ENCODE measurements around the gene CTXND1. TPM values are rescaled to one million over a fixed set of nuclear protein-coding genes. Genes with fewer than 3 reads are reported as not detected.

Gene CTXND1
- total and polyA plus RNA-seq, 2 of the 13 experiments (the other 11 are each of a cell fraction or from before 2014, with no cell fraction given), result 1.2 to 2.1 TPM

DNA sequence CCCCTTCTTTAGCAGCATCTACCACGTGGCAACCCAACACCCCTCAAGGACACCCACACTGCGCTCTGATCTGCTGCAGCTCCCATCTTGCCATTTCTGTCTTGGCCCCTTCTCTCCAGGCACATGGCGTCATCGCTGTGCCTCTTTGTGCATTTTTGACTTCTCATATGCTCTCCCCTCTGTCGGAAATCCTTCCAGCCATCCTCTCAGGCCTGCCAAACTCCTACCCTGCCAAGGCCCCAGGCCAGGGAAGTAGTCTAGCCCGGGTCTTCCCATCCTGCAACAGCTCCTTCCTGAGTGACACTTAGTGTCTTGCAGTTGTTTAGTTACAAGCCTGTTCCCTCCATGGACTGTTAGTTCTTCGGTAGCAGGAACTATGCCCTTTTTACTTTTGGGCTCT is 34.0 kb upstream of the CTXND1 start (continued):
- TF ChIP-seq KDM6A (CRISPR knock-in tag; IDR thresholded peaks at IDR 0.05; ENCODE audit: low read depth), result no peak
- no peak for TF ChIP-seq ZNF350 (CRISPR knock-in tag; IDR thresholded peaks at IDR 0.05; ENCODE audit: borderline replicate concordance, low read depth)

- Histone ChIP-seq H3K36me3 (replicated peaks in 1 of 2; ENCODE audit: control insufficient read depth in 1 of 2, insufficient read depth in 2 of 2, low read length in 2 of 2) (no peaks in the 10 kb centered on the region), H3K9me3 (ENCODE audit: low read length) (no peaks in the 10 kb centered on the region), H3K4me1 (ENCODE audit: insufficient read depth, low read length) (peaks cover 8% of the 10 kb centered on the region; the same call in 1 of the 2 replicates), H4K20me1 (ENCODE audit: insufficient read depth, low read length) (no peaks in the 10 kb centered on the region), H3K79me2 (ENCODE audit: insufficient read depth, low read length) (no peaks in the 10 kb centered on the region), H3K27me3 (ENCODE audit: control insufficient read depth in 1 of 2, insufficient read depth in 2 of 2, low read length in 2 of 2) (no peaks in the 10 kb centered on the region; a peak in 2 of 5 replicates), H3K27ac (ENCODE audit: extremely low read length, insufficient read depth, low read length) (no peak overlapping the region), H3K4me3 (replicated peaks in 1 of 3; ENCODE audit: insufficient read depth in 1 of 3, low read depth in 2 of 3, low read length in 3 of 3) (no peak overlapping the region), H3K9ac (ENCODE audit: insufficient read depth, low read depth, low read length) (no peak overlapping the region), H2AFZ (ENCODE audit: low read length) (no peak overlapping the region), H3K4me2 (ENCODE audit: low read depth, low read length) (no peak overlapping the region)
- WGBS (ENCODE audit: low lambda C conversion rate), result 39% methylated on average over 5 of the region's 8 CpGs
- ChIA-PET POLR2A (no interaction called here), CTCF (ENCODE audit: low intra/inter-chr PET ratio, low total read pairs) (no interaction called here)
- DNase-seq (ENCODE audit: low spot score) (no peak), ATAC-seq (no peak), FAIRE-seq (no peak)
- TF ChIP-seq KIAA2018 (CRISPR knock-in tag; IDR thresholded peaks at IDR 0.05; ENCODE audit: borderline replicate concordance), result no peak
- no peak for TF ChIP-seq TEAD2 (CRISPR knock-in tag; IDR thresholded peaks at IDR 0.05)
- TF ChIP-seq ATRX (CRISPR knock-in tag; IDR thresholded peaks at IDR 0.05; ENCODE audit: borderline replicate concordance), result no peak
- no peak for TF ChIP-seq ATF1 (CRISPR knock-in tag; IDR thresholded peaks at IDR 0.05)
- no peak for TF ChIP-seq KDM5B (CRISPR knock-in tag; IDR thresholded peaks at IDR 0.05; ENCODE audit: borderline replicate concordance)
- no TSS peak for BruUV-seq (replicated peaks)
- in situ Hi-C loops (cut with HindIII; ENCODE audit: extremely low pct_ligation_motif_present, low pct_unique_long_range_greater_than_20kb), result no loop called here
- intact Hi-C loops (cut with micrococcal nuclease; ENCODE audit: unreplicated experiment), result no loop called here
Observed at GRCh38 chr15:80285379-80285778, 33.4 kb upstream of the CTXND1 start.

All from HepG2 (cell line).